Activated T-cell treated with anti-CD3 and anti-CD28 coated beads for 24 hours (primary cell): ENCODE measurements around the gene PISD.

Source experiments
- DNase-seq: peaks from one replicate; pipeline ENCODE4 v3.0.0-alpha.2; 2020; ENCODE audit warnings: low read depth

PISD gene

DNA sequence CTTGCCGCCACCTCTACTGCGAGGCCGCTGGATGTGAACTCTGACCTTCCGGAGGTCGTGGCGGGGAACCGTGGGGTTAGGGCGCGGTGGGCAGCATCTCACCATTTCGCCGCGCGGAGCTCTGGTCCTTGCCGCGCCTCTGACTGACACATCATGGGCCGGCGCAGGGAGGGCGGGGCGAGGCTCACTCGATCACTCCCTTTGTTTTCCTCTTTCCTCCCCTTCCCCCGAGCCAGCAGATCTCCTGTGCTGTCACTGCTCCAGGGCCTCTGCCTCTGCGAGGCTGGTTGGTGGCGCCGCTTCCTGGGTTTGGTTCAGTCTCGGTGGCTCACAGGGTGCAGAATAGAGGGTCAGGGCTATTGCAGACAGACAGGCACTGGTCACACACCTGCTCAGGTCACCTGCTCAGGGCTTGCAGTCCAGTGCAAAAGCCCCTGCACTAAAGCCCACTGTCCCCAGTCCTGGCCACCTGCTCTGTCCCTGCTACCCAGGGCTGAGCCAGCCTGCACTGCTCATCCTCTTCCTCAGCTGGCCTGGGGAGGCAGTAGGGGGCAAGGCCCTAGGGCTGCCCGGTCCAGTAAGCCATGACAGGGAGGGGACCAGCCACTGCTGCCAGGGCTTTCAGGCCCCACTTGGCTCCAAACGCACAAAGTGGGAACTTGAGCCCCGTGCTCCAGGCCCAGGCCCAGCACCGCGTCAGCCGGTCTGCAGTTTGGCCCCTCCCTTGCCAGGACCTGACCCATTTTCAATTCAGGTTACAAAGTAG is 36.2 kb downstream of the PISD start:
- no peak for DNase-seq

GRCh38 chr22:31625257-31625640 is 36.8 kb downstream of the PISD start:
- no peak for DNase-seq

DNA sequence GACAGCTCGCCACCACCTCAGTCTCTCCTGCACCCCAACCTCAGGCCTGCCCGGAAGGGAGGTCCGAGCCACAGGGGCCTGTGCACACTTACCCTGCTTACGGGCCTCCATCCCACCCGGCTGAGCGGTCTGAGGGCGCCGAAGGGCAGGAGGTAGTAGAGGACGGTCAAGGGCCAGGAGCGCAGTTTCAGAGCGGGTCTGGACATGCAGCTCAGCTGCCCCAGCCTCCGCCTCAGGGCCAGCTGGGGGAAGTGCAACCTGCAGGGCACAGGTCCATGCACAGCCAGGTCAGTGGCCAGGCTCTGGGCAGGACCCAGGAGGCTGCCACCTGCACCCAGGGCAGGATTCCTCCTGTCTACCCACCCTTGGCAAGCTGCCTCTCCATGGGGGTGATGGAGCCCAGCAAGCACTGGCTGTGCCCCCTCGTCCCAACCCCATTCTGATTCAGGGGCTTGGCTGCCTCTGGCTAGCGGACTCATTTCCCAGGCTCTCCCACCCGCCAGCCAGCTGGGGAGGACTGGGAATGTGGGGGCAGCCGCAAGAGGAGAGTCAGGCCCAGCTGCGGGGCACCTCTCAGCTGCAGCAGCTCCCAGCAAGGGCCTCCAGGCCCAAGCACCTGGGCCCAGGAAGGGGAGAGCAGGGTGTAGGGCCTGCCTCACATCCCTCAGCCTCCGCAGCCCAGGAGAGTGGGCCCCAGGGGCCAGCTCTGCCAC is 38.3 kb downstream of the PISD start:
- DNase-seq = no peak

- no peak for DNase-seq
Observed at GRCh38 chr22:31622980-31623379, 39.0 kb downstream of the PISD start.

DNA sequence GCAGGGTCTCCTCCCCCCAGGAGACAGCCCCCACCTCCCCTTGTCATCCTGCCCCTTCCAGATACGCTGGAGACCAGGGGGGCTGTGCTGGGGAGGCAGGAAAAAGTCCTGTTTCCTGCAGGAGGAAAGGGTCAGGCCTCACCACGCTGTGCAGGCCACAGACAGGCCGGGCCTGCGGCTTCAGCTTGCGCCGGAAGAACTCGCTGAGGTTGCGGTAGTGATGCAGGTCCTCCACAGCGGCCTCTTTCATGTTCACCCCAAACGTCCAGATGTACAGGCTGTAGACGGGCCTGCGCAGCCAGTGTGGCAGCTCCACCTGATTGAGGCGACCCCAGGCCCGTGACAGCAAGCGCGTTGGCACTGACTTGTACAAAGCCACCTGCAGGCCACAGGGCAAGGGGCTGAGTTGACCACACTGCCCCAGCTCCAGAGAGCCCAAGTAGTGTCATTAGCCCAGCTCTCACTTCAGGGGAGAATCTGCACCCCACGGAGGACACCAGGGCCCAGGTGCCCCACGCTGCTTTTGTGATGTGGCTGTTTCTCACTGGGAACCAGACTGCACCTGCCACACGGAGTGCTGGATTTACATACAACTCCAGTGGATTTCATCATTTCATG is 40.4 kb downstream of the PISD start:
- no peak for DNase-seq

- DNase-seq = no peak
Observed at GRCh38 chr22:31620756-31621480, 41.1 kb downstream of the PISD start.

DNA sequence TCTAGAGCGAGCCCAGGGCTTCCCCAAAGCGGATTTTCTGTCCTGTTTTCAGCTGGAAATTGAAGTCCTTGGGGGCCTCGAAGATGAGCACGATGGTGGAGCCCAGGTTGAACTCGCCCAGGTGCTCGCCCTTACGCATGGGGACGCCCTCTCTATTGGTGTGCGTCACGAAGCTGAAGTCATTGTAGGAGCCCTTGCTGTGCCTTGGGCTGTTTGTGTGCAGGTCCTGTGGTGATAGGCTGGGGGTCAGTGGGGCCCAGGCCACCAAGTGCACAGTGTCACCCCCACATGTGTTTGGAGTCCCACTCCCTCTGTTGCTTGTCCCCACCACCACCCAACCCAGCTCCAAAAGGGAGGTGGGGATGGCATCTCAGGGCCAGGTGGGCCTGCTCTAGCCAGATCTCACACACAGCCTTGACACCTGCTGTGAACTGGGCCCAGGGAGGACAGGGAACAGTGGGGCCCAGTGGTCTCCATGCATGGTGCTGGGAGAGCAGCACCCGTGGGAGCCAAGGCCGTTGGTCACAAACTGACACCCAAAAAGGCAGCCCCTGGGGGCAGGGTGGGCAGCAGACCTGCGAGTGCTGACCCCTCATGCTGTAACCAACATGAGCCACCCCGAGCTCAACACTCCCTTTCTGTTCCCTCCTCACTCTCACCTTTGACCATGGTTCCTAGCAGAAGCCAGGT is 42.3 kb downstream of the PISD start:
- DNase-seq = no peak

DNA sequence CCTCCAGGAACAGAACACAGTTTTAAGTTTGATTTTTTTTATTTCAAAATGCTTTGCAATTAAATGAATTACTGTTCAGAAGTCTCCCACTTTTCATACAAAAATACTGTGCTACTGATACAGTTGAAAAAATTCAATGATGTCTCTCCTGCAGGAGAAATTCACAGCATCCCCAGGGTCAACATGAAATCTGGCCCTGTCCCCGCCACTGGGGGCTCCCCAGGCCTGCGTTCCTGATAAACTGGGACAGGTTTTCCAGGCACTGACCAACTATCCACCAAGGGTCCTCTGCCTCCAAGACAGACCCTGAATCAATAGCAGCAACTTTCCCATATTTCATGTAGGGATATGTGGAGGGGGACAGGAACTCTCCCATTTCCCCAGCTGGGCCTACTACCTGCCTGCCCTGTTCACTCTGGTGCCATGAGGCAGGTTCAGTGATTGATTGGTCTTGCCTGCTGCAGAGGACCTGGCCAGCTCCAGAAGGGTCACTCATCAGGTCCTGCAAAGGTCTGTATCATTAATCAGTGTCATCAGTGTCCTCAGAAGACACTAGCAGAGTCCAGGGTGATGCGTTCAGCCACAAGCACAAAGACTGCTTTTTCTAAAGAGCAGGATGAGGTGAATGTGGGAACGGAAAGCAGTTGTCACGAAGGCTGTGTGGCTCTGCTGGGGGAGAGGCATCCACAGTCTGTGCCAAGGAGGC is 43.4 kb downstream of the PISD start:
- DNase-seq = no peak

DNA sequence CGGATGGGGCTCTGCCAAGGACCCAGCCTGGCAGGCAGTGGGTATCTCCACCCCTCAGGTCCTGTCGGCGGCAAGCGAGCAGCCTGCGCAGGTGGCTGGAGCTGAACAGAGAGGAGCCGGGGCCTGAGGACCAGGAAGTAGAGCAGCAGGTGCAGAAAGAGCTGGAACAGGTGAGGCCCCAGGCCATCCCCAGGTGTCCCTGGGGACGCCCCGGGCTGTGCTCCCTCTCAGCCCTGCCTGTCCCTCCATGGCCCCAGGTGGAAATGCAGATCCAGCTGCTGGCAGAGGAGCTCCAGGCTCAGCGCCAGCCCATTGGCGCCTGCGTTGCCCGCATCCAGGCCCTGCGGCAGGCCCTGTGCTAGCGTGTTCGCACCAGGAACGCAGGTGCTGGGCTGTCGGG is 44.0 kb downstream of the PISD start:
- no peak for DNase-seq

- peak; percentile 26 for DNase-seq
Observed at GRCh38 chr22:31616315-31616980, 45.6 kb downstream of the PISD start.

DNA sequence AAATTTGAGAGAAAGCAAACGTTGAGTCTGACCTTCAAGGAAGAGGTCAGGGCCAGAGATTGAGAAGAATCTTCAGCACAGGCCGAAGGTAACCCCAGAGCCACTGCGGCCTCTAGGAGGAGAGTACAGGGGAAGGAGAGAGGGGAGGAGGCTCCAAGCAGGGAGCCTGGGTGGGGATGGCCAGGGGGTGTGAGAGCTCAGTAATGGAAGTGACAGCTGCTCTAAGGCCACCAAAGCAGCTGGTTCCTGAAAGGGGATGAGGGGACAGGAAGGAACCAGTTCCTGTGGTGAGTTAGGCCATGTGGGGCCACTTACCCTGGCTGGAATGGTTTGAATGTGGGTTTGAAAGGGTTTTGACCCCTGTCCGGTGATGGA is 46.1 kb downstream of the PISD start:
- no peak for DNase-seq

DNA sequence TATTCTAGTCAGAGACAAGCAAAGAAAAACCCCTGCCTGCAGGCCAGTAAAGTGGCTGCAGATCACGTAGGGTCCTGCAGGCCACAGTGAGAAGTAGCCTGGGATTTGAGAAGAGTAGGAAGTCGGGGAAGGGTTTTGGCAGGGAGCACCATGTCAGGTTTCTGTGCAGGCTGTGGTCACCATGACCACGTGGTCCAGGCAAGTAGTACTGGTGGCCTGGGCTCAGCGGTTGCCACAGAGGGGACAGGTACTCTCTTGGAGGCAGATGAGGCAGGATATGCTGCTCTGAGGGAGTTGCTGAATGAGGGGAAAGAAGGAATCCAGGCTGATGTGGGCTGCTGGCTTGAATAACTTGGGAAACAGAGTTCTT is 46.5 kb downstream of the PISD start:
- no peak for DNase-seq

DNA sequence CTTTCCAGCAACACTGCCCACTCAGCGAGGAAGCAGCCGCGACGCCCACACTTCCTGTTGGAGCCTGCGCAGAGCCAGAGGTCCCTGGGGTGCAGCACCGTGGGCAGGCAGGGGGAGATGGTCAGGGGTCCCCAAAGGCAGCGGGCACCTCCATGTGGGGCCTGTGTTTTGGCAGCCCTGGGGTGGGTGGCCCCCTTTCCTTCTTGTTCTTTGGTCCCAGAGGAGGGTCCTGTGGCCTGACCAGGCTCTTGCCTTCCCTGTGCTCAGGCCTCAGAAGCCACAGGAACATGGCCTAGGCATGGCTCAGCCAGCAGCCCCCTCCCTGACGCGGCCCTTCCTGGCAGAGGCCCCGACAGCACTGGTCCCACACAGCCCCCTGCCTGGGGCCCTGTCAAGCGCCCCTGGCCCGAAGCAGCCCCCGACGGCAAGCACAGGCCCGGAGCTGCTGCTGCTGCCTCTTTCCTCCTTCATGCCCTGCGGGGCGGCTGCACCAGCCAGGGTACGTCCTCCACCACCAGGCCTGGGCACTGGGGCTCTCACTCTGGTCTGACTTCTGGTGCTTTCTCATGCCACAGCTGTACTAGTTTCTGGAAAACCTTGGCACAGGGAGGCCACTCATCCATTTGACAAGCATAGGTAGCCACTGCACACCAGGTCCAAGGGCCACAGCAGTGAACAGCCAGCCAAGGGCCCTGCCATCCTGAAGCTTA is 47.1 kb downstream of the PISD start:
- no peak for DNase-seq

DNA sequence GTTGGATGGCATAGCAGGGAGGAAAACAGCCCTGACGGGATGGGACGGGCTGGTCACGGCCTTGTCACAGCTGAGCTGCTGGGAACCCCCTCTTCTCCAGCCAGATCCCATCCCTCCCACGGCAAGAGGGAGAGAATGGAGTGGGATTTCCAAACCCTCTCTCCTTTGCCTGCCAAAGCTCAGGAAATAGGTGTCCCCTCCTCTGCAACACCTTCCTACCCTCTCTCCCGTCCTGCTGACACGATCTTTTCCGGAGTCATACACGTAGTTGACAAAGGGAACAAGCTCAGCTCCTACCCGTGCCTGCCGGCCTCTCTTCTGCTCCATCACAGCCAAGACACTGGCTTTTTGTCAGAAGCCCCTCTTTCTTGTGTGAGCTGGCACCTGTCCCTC is 48.1 kb downstream of the PISD start:
- no peak for DNase-seq

DNA sequence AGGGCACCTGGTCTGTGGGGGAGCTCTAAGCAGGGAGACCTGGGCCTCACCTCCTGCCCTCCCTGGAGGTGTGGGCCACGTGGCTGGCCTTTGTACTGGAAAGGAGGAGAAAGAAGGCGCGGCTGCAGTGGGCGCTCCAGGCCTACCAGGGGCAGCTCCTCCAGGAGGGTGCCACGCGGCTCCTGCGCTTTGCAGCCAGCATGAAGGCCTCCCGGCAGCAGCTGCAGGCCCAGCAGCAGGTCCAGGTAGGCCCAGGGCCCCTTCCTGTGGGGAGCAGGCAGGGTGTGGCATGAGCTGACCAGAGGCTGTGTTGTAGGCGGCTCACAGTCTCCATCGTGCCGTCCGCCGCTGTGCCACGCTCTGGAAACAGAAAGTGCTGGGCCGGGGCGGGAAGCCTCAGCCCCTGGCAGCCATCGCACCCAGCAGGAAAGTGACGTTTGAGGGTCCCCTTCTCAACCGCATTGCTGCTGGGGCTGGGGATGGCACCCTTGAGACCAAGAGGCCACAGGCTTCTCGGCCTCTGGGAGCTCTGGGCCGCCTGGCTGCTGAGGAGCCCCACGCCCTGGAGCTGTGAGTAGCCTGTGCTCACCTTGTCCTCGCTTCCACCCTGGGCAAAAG is 48.6 kb downstream of the PISD start:
- DNase-seq = no peak

DNA sequence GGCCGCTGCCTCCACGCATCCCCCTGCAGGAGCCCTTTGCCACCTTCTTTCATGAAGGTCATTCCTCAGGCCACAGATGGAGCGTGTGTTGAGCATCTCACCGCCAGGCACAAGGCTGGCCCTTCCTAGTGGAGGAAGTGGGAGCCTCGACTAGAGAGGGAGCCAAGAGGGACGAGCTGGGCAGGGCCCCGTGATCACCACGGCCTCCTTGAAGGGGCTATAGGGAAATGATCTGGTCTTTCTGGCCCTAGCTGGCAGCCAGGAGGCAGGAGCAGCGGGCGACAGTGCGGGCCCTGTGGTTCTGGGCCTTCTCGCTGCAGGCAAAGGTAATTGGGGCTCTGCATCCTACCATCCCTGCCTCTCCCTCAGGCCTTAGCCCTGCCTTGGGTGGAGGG is 49.1 kb downstream of the PISD start:
- no peak for DNase-seq

DNA sequence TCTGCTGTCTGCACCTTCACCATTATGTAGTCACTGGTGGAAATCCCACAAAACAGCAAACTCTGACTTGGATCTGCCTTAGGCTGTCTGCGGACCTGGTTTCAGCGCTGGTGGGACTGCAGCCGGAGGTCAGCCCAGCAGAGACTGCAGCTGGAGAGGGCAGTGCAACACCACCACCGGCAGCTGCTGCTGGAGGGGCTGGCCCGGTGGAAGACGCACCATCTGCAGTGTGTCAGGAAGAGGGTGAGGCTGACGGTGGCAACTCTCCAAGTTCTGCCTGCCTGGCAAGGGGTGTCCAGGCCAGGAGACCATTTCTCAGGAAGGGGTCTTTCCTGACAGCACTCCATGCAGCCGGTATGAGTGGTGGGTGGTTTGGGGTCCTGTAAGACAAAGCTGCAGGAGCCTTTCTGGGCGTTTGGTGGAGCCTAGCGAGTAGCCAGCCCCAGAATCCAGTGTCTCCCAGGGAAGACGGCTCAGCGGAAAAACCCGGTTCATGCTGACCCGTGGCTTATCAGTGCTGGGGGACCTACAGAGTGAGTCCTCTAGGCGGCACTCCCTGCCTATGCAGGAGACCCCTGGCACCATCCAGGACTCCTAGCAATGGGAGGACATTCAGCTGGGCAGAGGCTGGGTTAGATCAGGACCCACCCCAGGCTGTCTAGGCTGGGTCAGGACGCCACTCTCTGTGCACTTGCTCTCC is 50.8 kb downstream of the PISD start:
- no peak for DNase-seq

DNA sequence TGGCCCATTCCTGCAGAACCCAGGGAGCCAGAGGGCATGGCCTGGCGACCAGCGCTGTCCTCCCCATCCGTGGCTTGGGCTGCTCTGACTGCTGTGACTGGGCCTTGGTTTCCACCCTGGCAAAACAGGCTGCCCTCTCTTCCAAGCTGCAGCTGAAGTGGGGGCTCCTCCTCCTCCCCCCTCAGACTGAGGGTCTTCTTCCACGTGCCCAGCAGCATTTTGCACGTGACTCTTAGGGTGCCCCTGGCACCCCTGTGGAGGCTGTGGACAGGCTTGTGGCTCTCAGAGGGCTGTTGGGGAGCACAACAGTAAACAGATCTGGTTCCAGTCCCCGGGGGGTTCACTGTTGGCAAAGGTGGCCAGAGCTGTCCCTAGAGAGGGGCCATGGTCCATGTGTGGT is 51.4 kb downstream of the PISD start:
- no peak for DNase-seq

- DNase-seq = no peak
Observed at GRCh38 chr22:31609716-31610115, 52.3 kb downstream of the PISD start.
